NCI-H774 (cell line): ENCODE data around the gene TWIST2.

Source experiments
- DNase-seq: peaks from one replicate; lab custom pipeline; 2025; lab: John Stamatoyannopoulos, UW

Gene TWIST2

DNA sequence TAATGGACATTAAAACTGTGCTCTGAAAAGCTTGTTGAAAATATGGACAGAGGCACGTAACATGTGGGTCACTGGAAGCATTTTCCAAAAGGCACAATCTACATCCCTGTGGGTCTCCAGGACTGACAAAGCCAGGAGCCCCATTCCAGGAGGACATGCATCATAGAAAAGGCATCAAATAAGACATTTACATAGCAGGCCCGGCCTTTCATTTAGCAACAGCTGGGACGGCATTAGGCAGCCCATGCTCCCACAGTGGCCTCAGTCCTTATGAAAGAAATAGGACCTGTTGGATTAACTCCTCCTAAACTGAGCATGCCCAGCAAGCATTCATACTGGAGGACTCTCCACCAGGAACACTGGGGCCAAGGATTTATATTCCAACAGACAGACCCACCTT, 72.2 kb downstream of the TWIST2 start:
- DNase-seq, result no peak

DNA sequence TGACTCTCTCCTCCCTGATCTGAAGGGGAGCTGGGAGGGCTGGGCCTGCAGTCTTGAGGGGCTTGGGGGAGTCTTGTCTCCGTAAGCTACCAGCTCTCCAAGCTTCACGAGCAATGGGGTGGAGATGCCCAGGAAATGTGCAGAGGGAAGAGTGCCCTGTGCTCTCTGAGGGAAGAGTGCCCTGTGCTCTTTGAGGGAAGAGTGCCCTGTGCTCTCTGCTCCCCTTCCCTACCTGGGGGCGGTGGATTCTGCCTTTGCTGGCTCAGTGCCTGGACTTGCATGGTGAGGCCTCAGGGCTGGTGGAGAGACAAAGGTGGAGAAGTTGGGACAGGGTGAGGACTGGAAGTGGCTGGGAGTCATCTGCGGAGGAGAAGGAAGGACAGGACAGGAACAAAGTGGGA, 72.7 kb downstream of the TWIST2 start:
- no peak for DNase-seq

DNA sequence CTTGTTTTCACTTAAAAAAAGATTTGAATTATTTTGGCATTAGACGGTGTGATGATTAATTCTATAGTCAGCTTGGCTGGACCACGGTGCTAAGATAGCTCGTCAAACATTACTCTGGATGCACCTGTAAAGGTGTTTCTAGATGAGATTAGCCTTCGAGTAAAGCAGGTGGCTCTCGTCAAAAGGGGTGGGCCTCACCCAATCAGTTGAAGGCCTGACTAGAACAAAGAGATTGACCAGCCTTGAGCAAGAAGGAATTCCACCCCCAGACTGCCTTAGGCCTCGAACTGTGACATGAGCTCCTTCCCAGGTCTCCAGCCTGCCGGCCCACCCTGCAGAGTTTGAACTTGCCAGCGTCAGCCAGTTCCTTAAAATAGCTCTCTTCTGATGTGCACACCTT, 73.4 kb downstream of the TWIST2 start:
- DNase-seq, result no peak

DNA sequence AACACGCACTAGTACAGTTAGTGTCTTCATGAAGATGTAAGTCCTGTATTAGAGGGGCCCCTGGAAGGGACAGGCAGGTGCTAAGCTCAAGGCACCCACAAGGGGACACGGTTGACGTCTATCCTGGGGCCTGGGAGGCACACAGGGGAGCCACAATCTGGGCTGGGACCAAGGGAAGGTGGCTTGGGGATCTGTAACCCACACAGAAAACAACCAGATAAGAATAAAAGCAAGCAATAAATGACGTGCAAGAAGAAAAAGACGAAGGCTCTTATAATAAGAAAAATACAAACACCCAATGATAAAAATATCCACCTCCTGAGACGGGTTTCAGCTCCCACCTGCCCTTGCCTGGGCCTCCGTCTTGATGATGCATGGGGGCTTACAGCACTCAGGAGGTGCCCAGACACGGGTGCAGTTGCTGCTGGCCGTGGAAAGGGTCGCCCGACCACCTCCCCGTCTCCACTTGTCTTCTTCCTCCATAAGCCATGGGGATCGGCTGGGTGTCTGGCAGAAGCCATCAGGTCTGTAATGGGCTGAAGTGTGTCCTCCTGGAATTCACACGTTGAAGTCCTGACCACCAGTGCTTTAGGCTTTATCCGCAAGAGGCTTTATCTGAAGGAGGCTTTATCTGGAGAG, 73.9 kb downstream of the TWIST2 start:
- DNase-seq, result no peak

DNA sequence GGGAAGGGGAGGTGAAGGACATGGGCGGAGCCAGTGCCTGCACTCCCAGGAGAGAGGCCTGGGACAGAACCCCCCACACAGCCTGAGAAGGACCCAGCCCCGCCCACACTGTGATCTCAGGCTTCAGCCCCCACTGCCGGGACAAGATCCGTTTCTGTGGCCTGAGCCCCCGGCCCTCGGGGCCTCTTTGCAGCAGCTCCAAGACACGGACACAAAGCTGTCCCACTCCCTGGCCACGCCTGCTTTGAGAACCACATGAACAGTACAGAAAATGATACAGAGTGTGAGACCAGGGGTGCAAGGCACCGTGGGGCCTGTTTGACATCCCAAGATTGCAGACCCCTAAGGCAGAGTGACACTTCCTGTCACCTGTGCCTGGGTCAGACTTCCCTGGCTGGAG, 74.5 kb downstream of the TWIST2 start:
- no peak for DNase-seq

DNA sequence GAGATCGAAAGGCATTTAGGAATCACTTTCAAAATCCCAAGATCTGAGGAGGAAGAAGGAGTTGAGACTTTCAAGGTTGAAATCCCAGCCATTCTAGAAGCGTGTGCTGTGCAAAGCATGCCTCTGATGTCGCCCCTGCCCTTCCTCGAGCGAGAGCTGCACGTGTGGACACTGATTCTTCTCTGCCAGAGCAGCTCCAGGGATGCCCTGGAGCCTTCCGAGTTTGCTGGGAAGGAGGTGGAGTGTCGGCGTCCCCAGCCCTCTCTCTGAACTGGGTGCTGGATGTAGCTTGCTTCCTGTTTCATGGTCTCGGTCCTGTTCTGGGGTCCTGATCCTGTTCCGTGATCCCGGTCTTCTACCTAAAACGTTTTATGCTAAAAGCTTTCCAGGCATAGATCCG, 76.1 kb downstream of the TWIST2 start:
- no peak for DNase-seq

DNA sequence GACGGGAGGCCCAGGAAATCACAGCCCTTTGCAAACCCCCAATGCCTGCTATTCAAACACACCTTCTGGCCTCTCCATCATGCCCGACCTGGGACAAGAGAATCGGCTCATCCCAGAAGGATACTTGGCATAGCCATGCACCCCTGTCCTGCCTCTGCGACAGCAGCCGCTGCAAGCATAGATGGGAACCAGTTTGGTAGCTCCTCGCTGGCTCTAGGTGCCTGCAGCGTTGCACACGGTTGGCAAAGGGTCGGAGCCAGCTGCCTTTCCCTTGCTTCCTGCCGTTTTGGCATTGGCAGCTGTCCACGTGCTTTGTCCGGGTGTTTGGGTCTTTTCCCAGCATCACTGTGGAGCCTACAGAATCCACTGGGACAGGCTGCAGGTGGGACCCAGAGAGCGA, 76.9 kb downstream of the TWIST2 start:
- DNase-seq, result no peak

DNA sequence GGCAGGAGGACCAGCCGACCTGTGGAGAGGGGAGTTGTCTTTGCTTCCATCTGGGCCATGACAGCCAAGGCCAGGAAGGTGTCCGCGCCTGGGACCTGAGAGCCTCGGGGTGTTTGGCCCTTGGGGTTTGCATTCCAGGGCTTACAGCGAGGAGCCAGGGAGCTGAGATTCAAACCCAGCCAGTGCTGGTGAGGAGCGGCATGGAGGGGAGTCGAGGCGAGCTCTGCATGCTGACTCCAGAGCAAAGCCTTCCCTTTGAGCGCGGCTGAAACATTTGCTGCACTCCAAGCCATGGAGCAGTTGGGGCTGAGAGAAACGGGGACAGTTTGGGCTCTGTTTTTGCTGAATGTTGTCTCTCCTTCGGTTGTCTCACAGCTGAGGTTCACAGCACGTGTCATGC, 77.4 kb downstream of the TWIST2 start:
- DNase-seq, result no peak

DNA sequence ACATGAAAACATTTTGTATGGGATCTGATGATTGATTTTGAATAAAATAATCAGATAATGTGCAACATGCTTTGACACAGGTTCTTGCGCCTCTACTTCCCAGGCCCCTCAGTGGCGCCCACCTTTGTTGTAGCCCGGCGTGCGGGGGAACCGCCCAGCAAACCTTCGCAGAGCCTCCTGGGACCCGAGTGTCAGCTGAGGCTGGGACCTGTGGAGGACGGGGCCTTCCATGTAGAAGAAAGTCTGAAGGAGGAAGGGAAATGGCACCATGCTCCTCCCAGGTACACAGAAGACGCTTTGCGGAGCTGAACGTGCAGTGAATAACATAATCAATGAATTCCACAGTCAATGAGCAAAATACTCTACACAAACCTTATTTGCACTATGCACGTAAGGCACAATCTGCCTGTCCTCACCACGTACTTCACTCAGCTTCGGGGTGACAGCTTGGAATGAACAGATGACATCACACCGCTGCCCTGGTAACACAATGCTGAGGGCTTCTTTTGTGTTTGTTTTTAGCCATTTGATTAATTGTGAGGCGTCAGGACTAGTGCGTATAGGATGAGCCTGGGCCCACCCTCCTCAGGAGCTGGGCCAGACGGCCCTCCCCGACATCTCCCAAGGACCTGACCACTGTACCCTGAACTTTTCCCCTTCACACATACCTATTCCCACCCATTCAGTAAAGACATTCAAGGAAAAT, 78.1 kb downstream of the TWIST2 start:
- DNase-seq, result no peak

DNA sequence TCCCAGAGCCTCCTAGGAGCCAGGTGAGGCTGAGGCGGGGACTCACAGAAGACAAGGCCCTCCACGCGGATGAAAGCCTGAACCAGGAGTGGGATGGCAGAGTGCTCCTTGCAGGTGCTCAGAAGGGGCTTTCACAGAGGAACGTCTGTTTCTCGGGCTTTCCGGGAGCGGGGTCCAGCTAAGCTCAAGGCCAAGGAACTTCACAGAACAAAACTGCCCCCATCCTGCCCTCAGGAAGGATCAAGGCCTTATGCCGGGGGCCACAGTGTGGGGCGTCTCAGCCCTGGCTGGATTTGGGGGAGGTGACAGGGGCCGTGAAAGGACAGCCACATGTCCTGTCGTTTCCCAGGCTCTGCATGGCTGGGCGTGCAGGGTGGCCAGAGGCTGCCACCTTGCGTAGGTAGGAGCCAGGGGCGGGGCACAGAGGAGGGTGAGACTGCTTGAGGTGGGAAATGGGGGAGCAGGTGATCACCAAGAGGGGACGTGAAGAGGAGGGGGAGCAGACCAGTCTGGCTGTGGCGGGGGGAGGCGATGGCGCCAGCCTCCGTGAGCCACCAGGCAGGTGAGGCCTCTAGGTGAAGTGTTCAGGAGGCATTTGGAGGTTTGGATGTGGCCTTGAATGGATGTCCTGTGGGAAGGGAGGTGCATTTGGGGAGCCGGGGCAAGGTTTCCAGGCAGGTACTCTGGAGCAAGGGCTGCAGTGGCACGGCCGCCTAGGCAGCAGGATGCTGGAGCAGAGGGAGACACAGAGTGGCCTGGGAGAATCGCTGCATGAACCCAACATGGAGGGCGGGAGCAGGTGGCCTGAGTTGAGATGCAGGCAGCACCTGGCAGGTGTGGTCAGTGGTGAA, 79.1 kb downstream of the TWIST2 start:
- DNase-seq, result no peak

DNA sequence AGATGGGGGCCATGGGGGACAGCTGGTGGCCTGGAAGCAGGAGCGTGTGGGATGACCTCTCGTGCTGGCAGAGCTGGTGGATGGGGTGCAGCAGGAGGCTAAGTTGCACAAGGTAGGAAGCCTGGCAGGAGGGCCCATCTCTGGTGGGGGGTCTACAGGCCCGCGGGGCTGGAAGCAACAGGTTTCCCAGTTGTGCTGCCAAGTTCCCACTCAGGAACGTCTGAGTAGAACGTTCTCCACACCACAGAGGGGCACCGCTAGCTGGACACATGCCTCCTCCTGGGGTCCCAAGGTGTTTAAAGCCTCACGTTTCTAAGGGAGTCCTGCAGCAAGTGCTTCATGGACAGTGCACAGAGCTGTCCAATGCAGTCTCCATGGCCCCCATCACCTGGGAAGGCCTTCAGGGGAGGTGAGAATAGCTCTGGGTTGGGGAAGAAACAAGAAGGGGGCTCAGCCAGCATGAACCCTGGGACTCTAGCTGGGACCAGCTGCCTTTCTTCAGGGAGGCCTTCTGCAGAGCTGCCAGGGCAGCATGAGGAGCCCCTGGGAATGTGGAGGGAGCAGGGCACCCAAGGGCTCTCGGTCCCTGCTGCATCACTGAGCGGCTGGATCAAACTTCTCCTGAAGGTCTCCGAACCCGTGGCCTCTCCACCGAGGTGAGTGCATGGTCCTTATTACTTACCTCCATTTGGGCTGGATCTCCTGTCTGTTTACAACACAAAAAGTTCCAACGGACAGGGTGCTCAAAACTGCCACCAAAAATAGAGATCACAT, 80.0 kb downstream of the TWIST2 start:
- DNase-seq, result no peak

DNA sequence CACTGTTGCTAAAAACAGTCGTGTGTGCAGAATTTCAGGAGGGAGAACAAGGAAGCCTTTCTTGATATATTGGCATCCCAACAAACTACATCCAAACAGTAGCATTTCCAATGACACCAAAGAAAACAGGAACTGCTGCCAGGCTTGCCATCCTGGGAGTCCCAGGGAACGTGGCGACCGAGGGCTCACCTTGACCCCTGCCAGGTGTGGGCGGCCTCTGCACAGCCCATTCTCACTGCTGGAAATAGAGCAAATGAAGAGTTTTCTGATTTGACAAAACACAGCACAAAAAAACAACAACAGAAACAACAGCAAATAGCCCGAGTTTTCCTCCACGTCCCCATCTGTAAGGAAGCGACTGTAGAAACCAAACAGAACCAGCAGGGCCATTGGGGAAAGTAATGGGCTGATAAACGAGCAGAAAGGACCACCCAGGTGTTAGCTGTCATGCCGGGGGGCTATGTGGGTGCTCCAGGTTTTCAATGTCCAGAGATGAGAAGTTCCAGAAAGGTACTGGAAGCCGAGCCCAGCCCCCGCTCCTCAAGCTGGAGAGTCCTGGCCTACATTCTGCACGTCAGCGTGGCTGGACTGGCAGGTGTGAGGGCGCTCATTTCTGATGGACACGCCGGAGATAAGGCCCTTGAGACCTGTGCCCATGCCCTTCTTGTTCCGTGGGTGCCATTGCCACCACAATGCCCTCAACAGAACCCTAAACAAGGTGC, 80.8 kb downstream of the TWIST2 start:
- DNase-seq, result no peak

DNA sequence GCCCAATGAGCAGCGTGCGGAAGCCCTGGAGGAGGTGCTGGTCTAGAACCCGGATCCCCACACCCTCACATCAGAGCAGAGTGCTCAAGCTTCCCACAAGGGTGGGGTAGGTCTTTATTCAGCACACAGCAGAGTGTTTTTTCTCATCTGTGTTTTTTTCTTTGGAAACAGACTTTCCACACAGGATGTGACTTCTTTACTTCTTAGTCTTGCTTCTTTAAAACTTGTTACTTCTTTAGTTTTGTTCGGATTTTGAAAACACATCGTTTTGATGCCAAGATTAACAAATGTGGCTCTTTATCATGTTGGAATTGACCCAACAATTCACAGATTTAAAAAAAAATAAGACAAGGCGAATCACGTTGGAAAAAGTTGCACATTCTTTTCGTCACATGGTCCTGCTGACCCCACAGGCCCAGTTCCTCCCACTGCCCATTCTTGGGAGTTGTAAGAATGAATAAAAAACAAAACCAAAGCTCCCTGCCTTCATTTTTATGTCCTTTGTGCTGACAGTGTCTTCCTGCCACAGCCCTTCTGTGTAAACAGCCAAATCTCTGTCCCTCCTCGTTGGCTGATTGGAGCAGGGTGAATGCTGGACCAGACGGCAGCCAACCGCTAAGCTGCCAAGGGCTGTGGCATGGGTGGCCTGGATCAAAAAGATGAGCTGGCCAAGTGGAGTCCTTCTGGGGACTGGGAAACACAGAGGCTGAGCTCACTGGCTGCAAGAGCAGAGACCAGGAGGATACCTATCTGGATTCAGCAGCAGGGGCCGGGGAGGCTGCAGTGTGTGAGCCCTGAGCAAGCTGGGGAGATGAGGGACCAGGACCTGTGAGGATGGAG, 81.6 kb downstream of the TWIST2 start:
- DNase-seq, result no peak

DNA sequence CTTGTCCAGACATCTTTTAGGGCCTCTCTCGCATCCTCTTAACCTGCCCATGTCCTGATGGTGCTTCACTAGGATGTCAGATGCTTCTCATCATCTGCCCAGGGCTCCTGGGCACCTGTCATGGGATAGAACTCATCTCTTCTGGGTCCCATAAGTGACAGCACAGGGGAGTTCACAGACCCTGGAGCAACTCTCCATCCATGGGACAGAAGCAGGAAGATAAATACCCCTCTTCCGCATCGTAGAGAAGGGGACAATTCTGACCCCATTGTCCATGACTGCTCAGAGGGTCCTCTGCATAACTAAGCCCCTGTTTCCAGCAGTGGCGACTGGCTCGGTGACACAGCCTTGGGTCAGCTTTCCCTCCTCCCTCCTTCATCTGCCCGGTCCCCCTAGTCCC, 82.3 kb downstream of the TWIST2 start:
- no peak for DNase-seq

DNA sequence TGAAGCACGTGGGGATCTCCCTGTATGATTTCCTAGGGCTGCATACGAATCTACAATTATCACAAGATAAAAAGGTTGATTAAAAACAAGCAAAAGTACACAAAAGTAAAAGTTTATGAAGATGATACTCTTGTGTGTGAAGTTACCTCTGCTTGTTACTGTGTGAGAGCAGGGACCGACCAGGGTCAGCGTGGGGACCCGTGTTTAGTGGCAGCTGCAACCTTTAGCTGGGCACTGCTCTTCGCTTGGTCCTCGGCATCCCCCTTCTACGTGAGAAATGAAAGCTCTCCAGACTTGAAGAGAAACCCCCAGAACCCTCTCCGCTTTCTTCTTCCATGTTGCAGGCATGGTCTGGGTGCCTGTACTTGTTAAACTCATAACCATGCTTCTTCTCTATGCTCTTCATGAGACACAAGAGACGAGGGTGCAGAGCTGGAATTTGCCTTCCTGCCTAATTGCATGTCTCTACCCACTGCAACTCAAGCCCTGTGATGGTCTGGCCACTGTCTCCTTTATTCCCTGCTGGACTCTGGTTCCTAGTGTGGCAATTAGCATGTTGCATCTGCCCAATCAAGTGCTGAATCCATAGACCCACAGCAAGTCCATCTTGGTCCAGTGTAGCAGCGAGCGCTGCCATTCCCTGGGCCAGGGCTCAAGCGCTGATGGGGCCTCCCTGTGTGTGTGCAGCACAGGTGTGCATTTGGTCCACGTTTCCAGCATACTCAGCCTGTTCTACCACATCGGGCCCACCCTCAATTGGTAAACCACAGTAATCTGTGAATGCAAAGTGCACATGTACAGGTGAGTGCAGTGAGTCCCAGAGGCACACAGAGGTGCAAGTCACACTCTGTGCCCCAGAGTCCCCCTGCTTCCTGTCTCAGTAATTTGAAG, 88.5 kb downstream of the TWIST2 start:
- DNase-seq, result no peak

DNA sequence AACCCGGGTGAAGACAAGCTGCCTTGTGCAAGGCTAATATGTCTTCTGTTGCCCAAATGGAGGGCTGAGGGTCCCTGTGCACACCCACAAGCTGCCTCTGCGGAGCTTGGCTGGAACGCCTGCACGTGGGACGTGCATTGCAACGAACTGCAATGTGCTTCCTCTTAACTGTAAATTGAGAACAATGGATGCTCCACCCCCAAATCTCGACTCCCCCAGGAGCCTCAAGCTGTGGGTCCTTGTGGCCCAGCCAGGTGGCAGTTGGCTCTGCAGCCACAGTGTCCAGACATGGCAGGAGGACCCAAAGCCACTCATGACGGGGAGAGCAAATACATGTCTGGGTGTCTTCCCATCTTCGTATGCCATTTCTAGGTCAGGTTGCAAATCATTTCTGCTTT, 90.1 kb downstream of the TWIST2 start:
- no peak for DNase-seq

DNA sequence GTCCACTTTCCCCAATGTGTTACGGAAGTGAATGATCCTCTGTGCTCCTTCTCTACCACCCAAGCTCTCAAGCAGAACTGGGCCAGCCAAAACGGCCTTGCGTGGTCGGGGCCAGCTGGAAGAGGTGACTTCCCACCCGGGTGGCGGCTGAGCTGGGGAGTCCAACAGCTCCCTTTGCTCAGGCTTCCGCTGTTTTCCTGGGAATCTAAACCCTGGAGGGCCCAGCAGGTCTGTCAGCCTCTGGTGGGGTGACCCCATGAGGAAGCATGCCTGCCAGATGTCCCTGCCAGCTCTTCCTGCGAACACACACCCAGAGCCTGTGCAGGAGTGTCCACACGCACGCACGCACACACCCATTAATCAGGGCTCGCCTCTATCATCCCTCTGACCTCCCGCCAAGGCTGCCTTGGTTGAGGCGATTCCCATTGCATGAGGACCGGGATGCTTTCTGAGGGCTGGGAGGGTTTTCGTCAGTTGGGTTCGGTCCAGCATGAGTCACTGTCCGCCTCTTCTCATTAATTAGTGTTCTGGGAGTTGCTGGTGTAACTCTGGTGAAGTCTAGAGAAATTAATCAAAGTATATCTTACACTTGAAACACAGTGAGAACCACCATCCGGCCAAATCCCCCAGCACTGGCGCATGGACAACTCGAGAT, 90.6 kb downstream of the TWIST2 start:
- DNase-seq, result no peak

DNA sequence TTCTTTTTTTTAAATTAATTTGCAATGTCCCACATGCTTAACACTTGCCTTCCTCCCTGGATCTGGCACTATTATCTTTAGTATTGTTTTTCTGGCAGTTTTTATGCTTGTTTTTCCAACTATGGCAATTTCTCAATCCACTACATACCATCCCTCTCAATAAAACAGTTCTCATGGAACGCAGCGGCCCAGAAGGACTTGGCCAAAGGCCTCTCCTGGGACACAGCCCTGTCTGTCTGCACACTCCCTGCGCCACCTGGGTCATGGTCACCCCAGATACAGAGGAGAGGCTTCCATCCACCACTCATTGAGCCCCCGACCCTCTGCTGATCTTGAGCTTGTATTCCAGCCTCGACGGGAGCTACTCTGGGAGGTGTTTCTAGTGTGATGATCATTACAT, 91.2 kb downstream of the TWIST2 start:
- DNase-seq, result no peak
